ENCODE measurements around the gene LCE1D.
A peak's percentile ranks its signal among the peaks of the same experiment; 100 is the strongest.

The LCE1D gene

GRCh38 chr1:152817309-152817708 is 20.8 kb downstream of the LCE1D start:
- DNase-seq (ENCODE audit: low read depth), result peak; percentile 70

GRCh38 chr1:152823294-152823693 is 26.8 kb downstream of the LCE1D start:
- no peak for DNase-seq (ENCODE audit: low read depth)

GRCh38 chr1:152824964-152825363 is 28.4 kb downstream of the LCE1D start:
- DNase-seq (ENCODE audit: low read depth), result no peak

GRCh38 chr1:152827173-152827572 is 30.7 kb downstream of the LCE1D start, which contains the start of gene LCE1A:
Gene LCE1A (plus strand): TSS chr1:152827473. CDS start chr1:152827473, 0 bp downstream.
- no peak for DNase-seq (ENCODE audit: low read depth)

GRCh38 chr1:152836870-152837269 is 40.3 kb downstream of the LCE1D start:
- peak; percentile 9 for DNase-seq (ENCODE audit: low read depth)

- no peak for DNase-seq (ENCODE audit: low read depth)
These were observed 46.0 kb downstream of the LCE1D start, which contains the start of gene LCE6A for GRCh38 chr1:152842556-152842955. Gene LCE6A (plus strand): TSS chr1:152842856. CDS start chr1:152843521, 665 bp downstream.

Measured in ELR (cell line).